ENCODE measurements around the gene DRGX.

GRCh38 chr10:49363309-49364031, 32.4 kb downstream of the DRGX start:
- TF ChIP-seq EZH2phosphoT487 (IDR thresholded peaks at IDR 0.05; ENCODE audit: insufficient read depth, low read depth) (no peak), EZH2 (IDR thresholded peaks at IDR 0.05; ENCODE audit: insufficient read depth, poor library complexity, severe bottlenecking) (no peak)

All from GM23248 (cell line).